RWPE2 (cell line): ENCODE data around the gene DPEP1.
A peak's percentile ranks its signal among the peaks of the same experiment; 100 is the strongest.
"Not testable (repeated sequence)": the region's sequence is repeated elsewhere in the genome, so short reads cannot be mapped to it uniquely, and the experiment has no call there.

ENCODE experiments used
- ATAC-seq: fragments of 200-7000 bp; cut with Tn5 transposase; 3 replicates; pipeline ENCODE4 v1.9.1; 2021; ENCODE audit warnings: low read depth
- DNase-seq: peaks from one replicate; pipeline ENCODE4 v3.0.0-alpha.2; 2020; ENCODE audit warnings: low spot score
- H3K27ac ChIP-seq: fragments of 450-650 bp; 2 replicates; pipeline ENCODE4 v1.5.1; 2017; ENCODE audit warnings: mild to moderate bottlenecking; ENCODE audit not compliant: poor library complexity, severe bottlenecking
- H3K27me3 ChIP-seq: fragments of 250-450 bp; sonication (Bioruptor Pico); 2 replicates; pipeline ENCODE4 v1.5.1; 2021; ENCODE audit warnings: mild to moderate bottlenecking, moderate library complexity; ENCODE audit not compliant: insufficient read depth, poor library complexity, severe bottlenecking
- H3K36me3 ChIP-seq: fragments of 250-450 bp; sonication (Bioruptor Pico); 2 replicates; pipeline ENCODE4 v1.5.1; 2020; ENCODE audit warnings: low read depth, mild to moderate bottlenecking, moderate library complexity
- H3K4me1 ChIP-seq: fragments of 250-450 bp; sonication (Bioruptor Pico); 2 replicates; pipeline ENCODE4 v1.5.1; 2021; ENCODE audit warnings: mild to moderate bottlenecking, moderate library complexity; ENCODE audit not compliant: insufficient read depth, poor library complexity, severe bottlenecking
- H3K4me3 ChIP-seq: fragments of 250-450 bp; sonication (Bioruptor Pico); 2 replicates; pipeline ENCODE4 v1.5.1; 2021; ENCODE audit warnings: mild to moderate bottlenecking, moderate library complexity; ENCODE audit not compliant: severe bottlenecking
- H3K9me3 ChIP-seq: fragments of 250-450 bp; sonication (Bioruptor Pico); 2 replicates; pipeline ENCODE4 v1.5.1; 2021; ENCODE audit warnings: mild to moderate bottlenecking, moderate library complexity; ENCODE audit not compliant: severe bottlenecking
- CTCF ChIP-seq: fragments of 450-650 bp; IDR thresholded peaks from one replicate; pipeline ENCODE4 v1.5.1; 2017; ENCODE audit warnings: mild to moderate bottlenecking, moderate library complexity; ENCODE audit not compliant: poor library complexity, severe bottlenecking

DPEP1 gene

GRCh38 chr16:89657442-89658220 lies 44.2 kb downstream of the DPEP1 start, which contains the start of the genes CHMP1A and SPATA33:
Gene CHMP1A (minus strand): TSS chr16:89657708. CDS start chr16:89657588, 120 bp downstream.
Gene SPATA33 (plus strand): TSS chr16:89657836. CDS start chr16:89657912, 76 bp downstream.
- Histone ChIP-seq H3K27ac (peak within 1 kb of the TSS; percentile 57), H3K4me3 (peak within 1 kb of the TSS; percentile 89), H3K4me1 (peaks cover 6% of the 10 kb centered on the region), H3K9me3 (no peaks in the 10 kb centered on the region), H3K36me3 (peaks cover 46% of the 10 kb centered on the region), H3K27me3 (no peaks in the 10 kb centered on the region)
- ATAC-seq (peak; percentile 89), DNase-seq (no peak)
- TF ChIP-seq CTCF: no peak

GRCh38 chr16:89658221-89658879 lies 44.9 kb downstream of the DPEP1 start:
- peaks cover 6% of the 10 kb centered on the region for H3K4me1 ChIP-seq
- H3K4me3 ChIP-seq: peak overlapping the region; percentile 89
- H3K27ac ChIP-seq: peak overlapping the region; percentile 57
- peaks cover 50% of the 10 kb centered on the region for H3K36me3 ChIP-seq
- no peak for TF ChIP-seq CTCF
- peak; percentile 47 for ATAC-seq
- DNase-seq: no peak
- H3K27me3 ChIP-seq: no peaks in the 10 kb centered on the region
- no peaks in the 10 kb centered on the region for H3K9me3 ChIP-seq

GRCh38 chr16:89660146-89660545 lies 46.7 kb downstream of the DPEP1 start:
- Histone ChIP-seq H3K9me3 (no peaks in the 10 kb centered on the region), H3K36me3 (peaks cover 45% of the 10 kb centered on the region), H3K27me3 (no peaks in the 10 kb centered on the region), H3K27ac (no peak overlapping the region), H3K4me1 (peaks cover 6% of the 10 kb centered on the region), H3K4me3 (no peak overlapping the region)
- DNase-seq (no peak), ATAC-seq (no peak)
- no peak for TF ChIP-seq CTCF

GRCh38 chr16:89661215-89661614 lies 47.8 kb downstream of the DPEP1 start:
- DNase-seq: no peak
- H3K36me3 ChIP-seq: peaks cover 44% of the 10 kb centered on the region
- ATAC-seq: no peak
- no peak overlapping the region for H3K27ac ChIP-seq
- peaks cover 6% of the 10 kb centered on the region for H3K4me1 ChIP-seq
- TF ChIP-seq CTCF: no peak
- H3K9me3 ChIP-seq: no peaks in the 10 kb centered on the region
- no peaks in the 10 kb centered on the region for H3K27me3 ChIP-seq
- H3K4me3 ChIP-seq: no peak overlapping the region

GRCh38 chr16:89664238-89664637 lies 50.8 kb downstream of the DPEP1 start:
- ATAC-seq, DNase-seq, H3K27me3 ChIP-seq, H3K27ac ChIP-seq, H3K4me3 ChIP-seq, H3K4me1 ChIP-seq, H3K9me3 ChIP-seq: not testable (repeated sequence)
- peaks cover 42% of the 10 kb centered on the region for H3K36me3 ChIP-seq
